HG02763 (cell line): ENCODE data around the gene ZSCAN12.
"Not testable (repeated sequence)": the region's sequence is repeated elsewhere in the genome, so short reads cannot be mapped to it uniquely, and the experiment has no call there.

Source experiments
- ATAC-seq: cut with Tn5 transposase; IDR thresholded peaks from one replicate; pipeline ENCODE4 v1.9.1; 2021; ENCODE audit warnings: mild to moderate bottlenecking, moderate library complexity; ENCODE audit not compliant: unreplicated experiment

The ZSCAN12 gene

GRCh38 chr6:28395918-28396317, 3.6 kb downstream of the ZSCAN12 start:
- ATAC-seq, result no peak

DNA sequence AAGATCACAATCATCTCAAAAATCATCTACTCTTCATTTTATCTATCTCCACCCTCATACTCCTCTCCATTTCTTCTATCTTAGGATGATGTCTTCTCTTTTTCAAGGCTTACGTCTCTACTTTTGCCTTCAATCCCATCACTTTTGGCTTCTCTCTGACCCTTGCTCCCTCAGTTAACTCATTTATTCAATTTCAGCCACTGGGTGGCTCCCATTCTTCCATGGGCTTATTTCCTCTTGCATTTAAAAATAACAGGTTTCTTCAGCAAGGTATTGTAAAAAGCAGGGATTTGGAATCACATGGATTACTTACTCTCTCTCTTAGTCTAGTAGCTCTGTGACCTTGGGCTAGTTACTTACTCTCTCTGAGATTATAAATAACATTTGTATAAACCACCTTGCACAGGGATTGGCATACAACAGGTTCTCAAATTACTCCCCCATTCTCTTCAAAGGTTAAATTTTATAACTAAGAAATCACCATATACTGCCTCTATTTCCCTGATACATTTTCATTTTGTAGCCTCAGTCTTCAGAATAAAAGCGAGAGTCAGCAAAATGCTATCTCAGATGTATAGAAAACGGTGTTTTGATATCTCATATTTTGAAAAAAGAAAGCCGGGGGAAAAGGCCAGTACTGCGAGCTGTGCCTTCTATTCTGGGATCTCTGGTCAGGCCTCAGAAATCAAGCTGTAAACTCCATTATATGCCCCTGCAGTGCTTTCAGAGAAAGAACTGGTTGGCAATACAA, 5.5 kb downstream of the ZSCAN12 start:
- no peak for ATAC-seq

DNA sequence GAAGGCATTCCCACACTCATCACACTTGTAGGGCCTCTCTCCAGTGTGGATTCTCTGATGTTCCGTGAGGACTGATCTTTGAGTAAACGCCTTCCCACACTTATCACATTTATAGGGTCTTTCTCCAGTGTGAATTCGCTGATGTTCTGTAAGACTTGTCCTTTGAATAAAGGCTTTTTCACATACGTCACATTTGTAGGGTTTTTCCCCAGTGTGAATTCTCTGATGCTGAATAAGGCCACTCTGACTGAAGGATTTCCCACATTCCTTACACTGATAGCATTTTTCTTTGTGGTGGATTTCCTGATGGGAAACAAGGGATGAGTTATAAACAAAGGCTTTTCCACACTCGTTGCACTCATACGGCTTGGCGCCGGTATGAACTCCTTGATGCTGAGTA, 8.9 kb downstream of the ZSCAN12 start:
- ATAC-seq, result no peak

DNA sequence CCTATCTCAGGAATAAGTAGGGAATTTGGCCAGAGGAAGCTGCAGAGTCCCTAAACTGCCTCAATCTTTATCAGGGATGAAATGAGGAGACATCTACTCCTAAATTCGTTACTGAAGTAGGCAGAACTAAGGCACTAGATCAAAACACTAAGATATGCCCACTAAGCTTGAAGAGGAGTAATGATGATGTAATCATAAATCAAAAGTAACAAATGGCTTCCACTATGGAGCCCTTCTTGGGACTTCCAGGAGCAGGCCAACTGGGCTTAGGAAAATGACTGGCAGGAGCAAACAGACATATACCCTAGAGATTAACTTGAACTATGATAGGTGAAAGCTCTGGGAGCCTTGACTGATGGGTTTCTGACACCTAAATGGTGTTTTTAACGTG, 15.4 kb downstream of the ZSCAN12 start:
- ATAC-seq, result no peak

DNA sequence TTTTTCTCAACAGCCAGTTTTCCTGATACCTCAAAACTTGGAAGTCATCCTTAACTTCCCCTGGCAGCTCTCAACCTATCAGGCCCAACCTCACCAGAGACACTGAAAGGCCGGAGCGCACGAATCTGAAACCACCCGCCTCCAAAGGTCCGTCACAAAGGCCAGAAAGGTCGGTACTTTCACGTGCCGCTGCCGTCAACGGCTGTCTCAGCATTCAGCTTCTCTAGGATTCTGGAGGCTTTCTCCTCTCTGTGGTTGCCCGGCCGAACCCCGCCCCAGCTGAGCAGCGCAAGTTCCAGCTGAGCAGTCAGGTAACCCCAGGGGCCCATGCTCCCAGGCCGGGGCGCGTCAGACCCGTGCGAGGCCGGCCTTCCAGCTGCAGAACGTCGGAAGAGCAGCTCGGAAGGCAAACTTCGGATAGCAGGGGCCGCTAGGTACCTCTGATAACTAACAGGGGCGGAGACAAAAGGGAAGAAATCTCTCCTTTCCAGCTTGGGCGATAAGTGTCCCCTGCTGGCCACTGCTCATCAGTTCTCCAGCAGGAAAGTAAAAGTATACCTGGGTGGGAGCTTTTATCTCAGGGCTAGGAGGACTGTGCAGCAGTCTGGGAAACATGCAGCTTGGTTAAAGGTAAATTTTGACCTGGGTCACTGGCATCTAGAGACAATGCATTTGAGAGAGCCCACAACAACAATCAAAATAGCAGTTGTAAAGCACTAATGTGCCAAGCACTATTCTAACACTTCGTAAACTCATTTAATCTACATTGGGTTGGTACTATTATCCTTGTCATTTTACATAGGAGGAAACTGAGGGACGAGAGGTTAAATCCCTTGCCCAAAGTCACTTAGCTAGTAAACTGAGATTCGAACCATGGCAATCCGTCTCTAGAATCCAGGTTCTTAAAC, 16.1 kb downstream of the ZSCAN12 start:
- peak; percentile 83 for ATAC-seq

GRCh38 chr6:28380381-28380780, 19.2 kb downstream of the ZSCAN12 start:
- ATAC-seq, result no peak

DNA sequence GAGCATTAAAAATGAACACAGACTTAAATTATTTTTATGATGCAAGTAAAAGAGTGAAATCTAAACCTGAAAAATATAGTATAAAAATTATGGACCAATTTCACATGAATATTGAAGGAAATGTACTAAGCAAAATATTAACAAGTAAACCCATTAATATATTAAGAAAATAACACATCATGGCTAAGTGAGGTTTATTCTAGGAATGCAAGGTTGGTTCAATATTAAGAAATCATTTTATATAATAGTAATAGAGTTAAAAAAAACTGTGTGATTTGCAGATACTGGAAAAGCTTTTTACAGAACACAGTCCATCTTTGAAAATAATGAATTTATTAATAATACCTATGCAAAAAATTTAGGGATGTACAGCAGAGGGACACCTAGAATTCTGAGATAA, 20.9 kb downstream of the ZSCAN12 start:
- no peak for ATAC-seq

DNA sequence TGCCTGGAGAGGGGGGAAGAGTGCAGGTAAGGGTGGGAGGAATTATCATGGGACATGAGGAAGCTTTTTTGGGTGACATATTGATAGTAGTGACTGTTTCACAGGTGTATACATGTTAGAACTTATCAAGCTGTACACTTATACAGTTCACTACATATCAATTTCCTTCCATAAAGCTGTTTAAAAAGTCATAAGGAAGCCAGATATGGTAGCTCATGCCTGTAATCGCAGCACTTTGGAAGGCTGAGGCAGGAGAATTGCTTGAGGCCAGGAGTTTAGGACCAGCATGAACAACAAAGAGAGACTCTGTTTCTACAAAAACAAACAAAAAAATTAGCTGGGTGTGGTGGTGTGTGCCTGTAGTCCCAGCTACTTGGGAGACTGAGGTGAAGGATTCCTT, 21.7 kb downstream of the ZSCAN12 start:
- ATAC-seq, result no peak

DNA sequence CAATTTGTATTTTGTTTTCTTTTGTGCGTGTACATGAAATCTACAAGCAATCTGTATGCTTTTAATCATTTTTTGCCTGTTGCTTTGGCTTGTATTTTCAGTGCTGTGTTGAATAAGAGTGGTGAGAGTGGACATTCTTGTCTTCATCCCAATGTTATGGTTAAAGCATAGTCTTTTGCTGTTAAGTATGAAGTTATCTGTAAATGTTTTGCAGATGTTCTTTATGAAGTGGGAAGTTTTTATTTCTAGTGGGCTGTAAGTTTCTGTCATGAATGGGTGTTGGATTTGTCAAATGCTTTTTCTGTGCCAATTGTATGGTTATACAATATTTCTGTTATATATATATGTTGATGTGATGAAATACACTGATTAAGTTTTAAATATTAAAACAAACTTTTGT, 25.6 kb downstream of the ZSCAN12 start:
- ATAC-seq, result no peak

DNA sequence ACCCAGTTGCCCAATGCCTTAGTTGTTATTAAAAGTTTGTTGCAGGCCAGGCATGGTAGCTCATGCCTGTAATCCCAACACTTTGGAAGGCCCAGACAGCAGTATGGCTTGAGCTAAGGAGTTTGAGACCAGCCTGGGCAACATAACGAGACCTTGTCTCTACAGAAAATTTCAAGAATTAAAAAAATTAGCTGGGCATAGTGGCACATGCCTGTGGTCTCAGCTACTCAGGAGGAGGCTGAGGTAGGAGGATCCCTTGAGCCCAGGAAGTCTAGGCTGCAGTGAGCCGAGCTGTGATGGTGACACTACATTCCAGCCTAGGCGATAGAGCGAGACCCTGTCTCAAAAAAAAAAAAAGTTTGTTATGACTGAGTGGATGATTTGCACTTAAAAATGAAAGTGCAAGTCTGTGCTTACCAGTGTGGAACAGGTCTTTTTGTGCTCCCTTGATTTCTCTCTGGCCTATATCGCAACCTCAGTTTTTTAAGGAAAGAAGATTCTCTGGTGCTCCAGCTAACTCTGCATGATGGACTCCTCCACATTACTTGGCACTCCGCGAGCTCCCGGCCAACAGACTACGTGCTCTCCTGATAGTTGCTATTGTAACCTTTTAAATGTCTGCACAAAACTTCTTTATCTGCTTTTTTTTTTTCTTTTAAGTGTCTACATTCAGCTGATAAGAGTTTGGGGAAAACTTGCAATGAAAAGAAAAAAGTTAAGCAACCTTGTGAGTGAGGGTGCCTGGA, 27.7 kb downstream of the ZSCAN12 start:
- ATAC-seq, result peak; percentile 51

DNA sequence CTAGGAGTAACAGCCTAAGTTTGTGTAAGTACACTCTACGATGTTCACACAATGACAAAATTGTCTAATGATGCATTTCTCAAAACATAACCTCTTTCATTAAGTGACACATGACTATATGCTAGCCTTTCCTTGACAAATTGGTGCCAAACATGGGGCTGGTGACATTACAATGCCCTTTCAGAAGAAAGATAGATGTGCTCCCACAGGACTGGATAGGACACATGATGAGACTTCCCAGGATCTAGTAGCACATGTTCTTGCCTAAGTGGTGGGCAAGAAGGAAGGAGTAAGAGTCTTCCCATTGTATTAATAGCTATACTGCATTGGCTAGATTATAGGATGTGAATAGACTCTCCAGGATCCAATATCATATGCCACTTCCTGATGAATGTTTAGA, 28.3 kb downstream of the ZSCAN12 start:
- no peak for ATAC-seq

GRCh38 chr6:28370440-28370839, 29.1 kb downstream of the ZSCAN12 start:
- no peak for ATAC-seq

DNA sequence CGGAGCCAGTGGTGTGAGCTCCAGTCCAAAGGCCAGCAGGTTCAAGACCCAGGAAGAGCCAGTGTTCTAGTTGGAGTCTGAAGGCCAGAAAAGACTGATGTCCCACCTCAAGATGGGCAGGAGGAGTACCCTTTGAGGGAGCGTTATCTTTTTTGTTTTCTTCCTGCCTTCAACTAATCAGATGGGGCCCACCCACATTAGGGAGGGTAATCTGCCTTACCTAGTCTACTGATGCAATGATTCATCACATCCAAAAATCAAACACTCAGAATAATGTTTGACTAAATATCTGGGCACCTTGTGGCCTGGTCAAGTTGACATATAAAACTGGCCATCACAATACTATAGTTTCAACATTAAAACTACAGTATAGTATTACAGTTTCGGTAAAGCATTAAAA, 30.1 kb downstream of the ZSCAN12 start:
- ATAC-seq, result no peak

DNA sequence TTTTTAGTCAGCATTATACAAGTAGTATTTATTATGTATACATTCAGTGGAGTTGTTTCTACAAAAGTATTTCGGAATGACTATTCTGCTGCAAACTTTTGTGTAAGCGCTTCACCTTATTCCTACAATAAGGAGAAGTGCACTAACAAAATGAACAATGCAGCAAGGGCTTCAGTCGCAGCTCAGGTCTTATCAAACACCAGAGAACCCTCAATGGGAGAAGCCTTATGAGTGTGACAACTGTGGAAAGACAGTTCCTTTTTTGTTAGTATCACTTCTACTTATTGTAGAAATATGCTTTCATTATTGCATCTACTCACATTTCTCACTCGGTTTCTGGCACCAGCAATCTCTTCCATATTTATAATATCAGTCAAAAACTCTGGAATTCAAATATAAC, 31.0 kb downstream of the ZSCAN12 start:
- ATAC-seq, result no peak

DNA sequence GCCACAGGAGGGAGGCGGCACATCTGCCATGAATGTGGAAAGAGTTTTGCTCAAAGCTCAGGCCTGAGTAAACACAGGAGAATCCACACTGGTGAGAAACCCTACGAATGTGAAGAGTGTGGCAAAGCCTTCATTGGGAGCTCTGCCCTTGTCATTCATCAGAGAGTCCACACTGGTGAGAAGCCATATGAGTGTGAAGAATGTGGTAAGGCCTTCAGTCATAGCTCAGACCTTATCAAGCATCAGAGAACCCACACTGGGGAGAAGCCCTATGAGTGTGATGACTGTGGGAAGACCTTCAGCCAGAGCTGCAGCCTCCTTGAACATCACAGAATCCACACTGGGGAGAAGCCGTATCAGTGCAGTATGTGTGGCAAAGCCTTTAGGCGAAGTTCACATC, 34.0 kb downstream of the ZSCAN12 start:
- ATAC-seq, result not testable (repeated sequence)

- ATAC-seq, result no peak
Measured at GRCh38 chr6:28360961-28361360, 38.6 kb downstream of the ZSCAN12 start.

GRCh38 chr6:28359562-28359961, 40.0 kb downstream of the ZSCAN12 start:
- ATAC-seq, result not testable (repeated sequence)

DNA sequence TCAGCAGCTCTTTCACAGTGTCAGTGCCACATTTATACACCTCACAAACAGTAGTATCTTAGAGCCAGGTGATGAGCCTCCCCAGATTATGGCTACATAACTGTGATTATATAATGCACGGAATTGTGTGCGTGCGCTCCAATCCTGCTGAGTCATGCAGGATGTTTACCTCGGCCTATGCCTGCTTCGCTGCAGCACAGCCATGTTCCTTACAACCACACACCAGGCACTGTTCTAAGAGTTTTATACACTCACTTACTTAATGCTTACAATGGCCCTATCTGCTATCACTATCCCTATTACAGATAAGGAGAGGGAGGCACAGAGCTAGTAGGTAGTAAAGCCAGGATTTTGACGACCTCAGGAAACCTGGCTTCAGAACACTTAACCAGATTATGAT, 42.5 kb downstream of the ZSCAN12 start:
- ATAC-seq, result no peak

DNA sequence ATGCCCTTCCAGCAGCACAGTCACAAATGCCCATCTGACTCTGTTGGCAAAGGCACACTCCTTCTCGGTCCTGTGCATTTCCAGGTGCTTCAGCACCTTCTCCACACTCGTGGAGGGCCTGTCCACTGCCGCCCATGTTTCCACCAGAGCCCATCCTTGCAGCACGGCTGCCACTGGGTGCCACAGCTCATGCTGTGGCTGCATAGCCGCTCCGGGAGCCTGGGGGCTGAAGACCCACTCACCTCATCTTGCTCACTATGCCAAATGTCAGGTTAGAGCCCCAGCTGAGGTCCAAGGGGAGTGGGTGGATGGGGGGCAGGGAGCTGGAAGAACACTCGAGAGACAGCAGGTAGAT, 42.9 kb downstream of the ZSCAN12 start:
- no peak for ATAC-seq

DNA sequence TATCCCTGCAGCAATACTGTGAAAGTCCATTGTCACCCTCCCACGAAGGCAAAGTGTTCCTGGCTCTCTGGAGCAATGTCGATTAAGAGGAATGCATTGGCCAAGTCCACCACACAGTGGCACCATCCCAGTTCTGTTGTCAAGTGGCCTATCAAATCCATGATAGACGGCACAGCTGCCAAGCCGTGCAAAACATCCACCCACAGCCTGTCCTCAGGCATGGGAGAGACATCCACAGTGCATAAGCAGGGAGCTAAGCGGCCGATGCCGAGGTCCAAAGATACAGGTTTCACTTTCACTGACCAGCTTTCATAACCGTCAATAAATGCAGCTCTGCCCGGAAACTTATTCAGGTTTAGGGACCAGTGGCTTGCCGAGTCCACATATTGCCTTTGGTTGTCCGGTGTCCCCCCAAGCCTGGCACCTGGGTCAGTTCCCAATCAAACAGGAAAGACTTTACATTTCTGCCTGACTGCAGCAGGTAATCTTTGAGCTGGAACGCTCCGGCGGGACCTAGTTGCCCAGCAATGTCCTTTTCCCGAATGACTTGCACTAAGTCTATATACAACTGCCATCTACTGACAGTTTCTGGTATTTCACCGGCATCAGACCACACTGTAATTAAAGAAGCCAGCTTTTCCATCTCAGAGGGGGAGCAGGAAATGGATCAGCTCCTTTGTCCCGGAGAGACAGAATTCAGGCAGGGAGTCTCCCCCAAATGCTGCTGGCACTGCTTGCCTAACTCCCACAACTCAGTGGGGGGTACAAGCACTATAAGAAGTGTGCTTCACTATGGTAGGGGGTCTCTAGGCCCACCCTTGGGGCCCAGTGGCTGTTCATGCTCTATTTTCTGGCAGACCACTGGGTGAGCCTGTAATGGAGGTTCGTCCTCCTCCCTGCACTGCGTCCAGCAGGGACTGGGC, 43.5 kb downstream of the ZSCAN12 start:
- ATAC-seq, result no peak
